GM19043 (cell line): ENCODE results near the gene RPS24.
"Not testable (repeated sequence)": the region's sequence is repeated elsewhere in the genome, so short reads cannot be mapped to it uniquely, and the experiment has no call there.

Source experiments
- ATAC-seq: cut with Tn5 transposase; IDR thresholded peaks from one replicate; pipeline ENCODE4 v1.9.1; 2021; ENCODE audit warnings: low read depth; ENCODE audit not compliant: unreplicated experiment

RPS24 gene

GRCh38 chr10:78033637-78034470 lies at the start of gene RPS24:
TSS of gene RPS24 (plus strand) at chr10:78033863. CDS start at chr10:78033902, 39 bp downstream.
- peak; percentile 80 for ATAC-seq

DNA sequence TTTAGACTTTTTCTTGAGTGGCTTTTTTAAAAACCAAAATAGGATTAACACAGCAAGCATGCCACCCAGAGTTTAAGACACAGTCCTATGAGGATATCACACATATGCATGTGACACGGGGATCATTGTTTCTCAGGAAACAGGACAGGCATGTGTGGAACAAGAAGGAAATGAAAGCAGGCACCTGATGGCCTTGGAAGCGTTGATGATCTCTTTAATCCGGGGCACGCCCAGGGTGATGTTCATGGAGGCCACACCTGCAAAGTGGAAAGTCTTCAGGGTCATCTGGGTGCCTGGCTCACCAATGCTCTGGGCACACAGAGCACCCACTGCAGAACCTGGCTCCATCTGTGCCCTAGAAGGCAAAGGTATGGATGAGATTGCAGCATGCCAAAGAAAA lies 48.7 kb upstream of the RPS24 start:
- ATAC-seq = no peak

DNA sequence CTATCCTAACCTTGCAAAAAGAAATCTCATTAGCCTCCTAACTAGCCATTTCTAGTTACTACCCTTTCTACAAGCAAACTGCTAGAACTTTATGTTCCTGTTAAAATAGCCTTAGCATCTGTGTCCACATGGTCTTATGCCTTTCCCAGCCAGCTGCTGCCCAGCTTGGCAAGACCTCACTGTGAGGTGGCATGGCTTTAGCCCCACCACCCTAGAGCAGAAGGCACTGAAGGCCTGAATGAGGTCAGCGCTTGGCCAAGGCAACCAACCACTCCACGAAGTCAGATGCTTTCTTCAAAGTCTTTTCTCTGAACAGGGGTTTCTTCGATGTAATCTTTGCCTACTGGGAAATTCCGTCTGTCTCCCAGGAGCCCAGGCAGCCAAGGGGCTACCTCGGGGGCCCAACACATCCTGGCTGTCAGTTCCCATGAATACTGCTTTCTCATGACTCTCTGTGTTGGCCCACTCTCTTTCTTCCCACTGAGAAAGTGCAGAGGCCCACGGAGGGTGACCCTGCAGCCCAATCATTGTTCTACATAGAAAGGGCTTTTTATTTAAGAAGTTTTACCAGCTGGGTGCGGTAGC lies 45.9 kb upstream of the RPS24 start:
- ATAC-seq = no peak

- ATAC-seq = no peak
Measured at GRCh38 chr10:77989081-77989724, 44.5 kb upstream of the RPS24 start.

DNA sequence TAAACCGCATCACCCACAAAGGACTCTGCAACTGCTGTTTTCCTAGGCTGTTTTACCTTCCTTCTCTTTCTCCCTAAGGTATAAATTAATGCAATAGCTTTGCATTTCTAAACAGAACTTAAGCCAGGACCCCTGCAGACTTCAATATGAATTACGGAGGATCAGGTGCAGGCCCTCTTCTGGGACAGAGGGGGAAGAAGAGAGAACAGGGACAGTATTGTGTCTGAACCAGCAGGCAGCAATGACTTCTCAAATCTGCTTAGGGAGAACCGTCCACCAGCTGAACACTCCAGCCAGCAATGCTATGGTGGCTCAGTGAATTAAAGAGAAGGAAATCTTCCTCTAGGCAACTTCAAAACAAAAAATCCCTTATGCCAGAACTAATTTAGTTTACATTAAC lies 40.0 kb upstream of the RPS24 start:
- ATAC-seq = no peak

DNA sequence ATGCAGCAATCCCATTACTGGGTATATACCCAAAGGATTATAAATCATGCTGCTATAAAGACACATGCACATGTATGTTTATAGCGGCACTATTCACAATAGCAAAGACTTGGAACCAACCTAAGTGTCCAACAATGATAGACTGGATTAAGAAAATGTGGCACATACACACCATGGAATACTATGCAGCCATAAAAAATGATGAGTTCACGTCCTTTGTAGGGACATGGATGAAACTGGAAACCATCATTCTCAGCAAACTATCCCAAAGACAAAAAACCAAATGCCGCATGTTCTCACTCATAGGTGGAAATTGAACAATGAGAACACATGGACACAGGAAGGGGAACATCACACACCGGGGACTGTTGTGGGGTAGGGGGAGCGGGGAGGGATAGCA lies 34.9 kb upstream of the RPS24 start:
- not testable (repeated sequence) for ATAC-seq

GRCh38 chr10:78000206-78000605 lies 33.5 kb upstream of the RPS24 start:
- no peak for ATAC-seq

- no peak for ATAC-seq
Measured at GRCh38 chr10:78000956-78001472, 32.6 kb upstream of the RPS24 start.

DNA sequence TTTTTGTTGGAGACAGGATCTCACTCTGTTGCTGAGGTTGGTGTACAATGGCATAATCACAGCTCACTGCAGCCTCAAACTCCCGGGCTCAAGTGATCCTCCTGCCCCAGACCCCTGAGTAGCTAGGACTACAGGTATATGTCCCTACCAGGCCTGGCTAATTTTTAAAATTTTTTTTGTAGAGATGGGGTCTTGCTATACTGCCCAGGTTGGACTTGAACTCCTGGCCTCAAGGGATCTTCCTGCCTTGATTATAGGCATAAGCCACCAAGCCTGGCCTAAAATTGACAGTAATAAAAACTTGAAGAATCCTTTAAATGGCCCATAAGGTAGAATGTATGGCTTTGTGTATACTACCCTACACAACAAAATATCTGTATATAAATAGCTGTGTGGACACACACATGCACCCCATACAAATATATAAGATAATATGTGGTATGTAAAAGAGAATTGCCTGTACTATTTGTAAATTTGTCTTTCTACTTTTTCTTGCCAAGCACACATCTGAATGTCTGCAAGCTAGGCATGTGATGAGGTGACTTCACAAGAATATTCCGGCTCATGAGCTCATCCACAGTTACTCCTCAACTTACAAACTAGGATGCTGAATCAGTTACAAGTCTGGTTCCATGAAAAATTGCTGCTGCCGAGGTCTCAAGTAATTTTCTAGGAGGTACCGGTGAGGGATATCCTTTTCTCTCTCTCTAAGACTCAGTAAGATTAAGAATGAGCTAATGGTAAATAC lies 30.9 kb upstream of the RPS24 start:
- ATAC-seq = no peak

DNA sequence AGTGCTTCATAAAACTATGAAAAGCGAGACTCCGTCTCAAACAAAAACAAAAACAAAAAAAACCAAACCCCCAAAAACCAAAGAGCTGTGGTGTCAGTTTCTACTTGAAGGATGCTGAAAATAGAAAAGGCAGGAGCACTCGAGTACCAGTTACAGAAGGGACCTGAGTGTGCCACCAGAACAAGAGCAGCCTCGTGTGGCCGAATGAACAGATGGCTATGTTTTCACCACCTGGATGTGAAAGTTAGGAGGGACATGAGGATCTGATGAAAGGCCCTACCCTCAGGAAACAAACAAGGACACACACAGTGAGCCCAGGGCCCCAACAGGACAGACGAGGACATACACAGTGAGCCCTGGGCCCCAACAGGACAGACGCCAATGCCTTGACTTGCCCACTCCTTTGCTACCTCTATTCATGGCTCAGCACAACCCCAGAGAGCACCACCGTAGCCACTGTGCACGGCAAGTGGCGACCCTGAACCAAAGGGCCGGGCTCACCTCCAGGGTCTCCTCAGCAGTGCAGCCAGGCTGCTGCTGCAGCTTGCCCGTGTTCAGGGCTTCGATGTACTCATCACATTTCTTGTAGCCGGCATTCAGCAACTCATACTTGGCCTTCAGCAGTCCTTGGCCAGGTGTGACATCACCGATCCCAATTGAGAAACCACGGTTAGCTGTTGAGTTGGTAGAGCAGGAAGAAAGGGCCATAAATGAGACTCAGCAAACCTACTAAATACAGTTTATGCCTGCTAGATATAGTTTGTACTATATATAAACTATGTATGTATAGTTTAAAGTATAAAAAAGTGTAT lies 29.2 kb upstream of the RPS24 start:
- ATAC-seq = no peak

- ATAC-seq = no peak
Measured at GRCh38 chr10:78007172-78007571, 26.5 kb upstream of the RPS24 start.

GRCh38 chr10:78009662-78010061 lies 24.0 kb upstream of the RPS24 start:
- no peak for ATAC-seq

DNA sequence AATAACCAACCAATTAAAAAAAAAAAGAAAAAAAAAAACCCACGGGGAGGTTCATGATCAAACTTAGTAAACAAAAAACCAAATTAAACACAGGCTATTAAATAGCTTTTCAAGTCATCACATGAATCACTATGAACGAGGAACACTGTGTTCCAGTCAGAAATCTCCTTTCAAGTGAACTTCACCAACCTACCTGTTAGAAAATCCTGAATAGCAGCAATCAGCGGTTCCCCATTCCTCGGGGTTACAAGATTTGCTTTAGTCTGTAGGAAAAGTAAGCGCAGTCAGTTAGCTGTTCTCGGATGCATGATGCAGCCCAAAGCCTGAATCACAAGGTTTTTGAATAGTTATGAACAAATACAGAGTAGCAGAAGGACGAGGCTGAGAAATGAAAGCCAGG lies 23.4 kb upstream of the RPS24 start:
- ATAC-seq = no peak

DNA sequence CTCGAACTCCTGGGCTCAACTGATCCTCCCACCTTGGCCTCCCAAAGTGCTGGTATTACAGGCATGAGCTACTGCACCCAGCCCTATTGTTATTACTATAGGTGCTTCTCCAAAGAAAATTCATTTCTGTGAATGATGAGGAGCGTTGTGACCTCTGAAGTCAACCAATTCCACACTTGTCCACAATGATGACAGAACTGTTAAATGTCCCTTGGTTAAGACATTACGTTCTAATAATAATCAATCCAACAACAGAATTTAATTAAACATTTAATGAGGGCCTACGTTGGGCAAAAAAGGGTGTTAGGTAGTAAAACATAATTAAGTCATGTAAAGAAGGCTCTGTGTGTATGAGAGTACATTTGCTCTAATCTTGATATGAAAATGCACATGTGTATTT lies 22.6 kb upstream of the RPS24 start:
- ATAC-seq = no peak

- no peak for ATAC-seq
Measured at GRCh38 chr10:78013564-78013963, 20.1 kb upstream of the RPS24 start.

GRCh38 chr10:78015546-78015945 lies 18.1 kb upstream of the RPS24 start:
- no peak for ATAC-seq

GRCh38 chr10:78017856-78018255 lies 15.8 kb upstream of the RPS24 start:
- no peak for ATAC-seq

GRCh38 chr10:78019264-78019663 lies 14.4 kb upstream of the RPS24 start:
- ATAC-seq = no peak

DNA sequence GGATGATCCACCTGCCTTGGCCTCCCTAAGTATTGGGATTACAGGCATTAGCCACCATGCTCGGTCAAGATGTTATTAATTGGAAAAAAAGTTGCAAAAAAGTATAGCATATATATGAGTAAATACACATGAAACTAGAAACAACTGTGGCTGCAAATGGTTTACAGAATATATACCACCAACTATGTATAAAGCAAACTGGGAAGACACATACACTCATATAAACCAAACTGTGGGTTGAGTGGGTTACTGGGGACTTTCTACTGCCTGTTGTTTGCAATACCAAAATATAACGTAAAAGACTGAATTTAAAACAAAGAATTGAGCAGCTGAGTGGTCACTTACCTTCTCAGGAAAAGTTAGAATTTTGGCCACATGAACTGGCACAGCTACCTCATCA lies 12.5 kb upstream of the RPS24 start:
- ATAC-seq = no peak

- ATAC-seq = no peak
Measured at GRCh38 chr10:78023741-78024140, 9.9 kb upstream of the RPS24 start.
